Measurements from ENCODE around the gene GRIA1. TPM values are rescaled to one million over a fixed set of nuclear protein-coding genes. Genes with fewer than 3 reads are reported as not detected.

The GRIA1 gene
- total and polyA plus RNA-seq, 2 donors (not counting 1 experiment from before 2014, with no cell fraction given) = not detected

- WGBS (ENCODE audit: insufficient coverage) = 72% methylated on average over 2 of the region's 2 CpGs
- H3K9me3 Mint-ChIP-seq (ENCODE audit: insufficient read depth) = no peaks in the 10 kb centered on the region
- no peak for DNase-seq
Measured at GRCh38 chr5:153456354-153456753, 34.1 kb upstream of the GRIA1 start.

DNA sequence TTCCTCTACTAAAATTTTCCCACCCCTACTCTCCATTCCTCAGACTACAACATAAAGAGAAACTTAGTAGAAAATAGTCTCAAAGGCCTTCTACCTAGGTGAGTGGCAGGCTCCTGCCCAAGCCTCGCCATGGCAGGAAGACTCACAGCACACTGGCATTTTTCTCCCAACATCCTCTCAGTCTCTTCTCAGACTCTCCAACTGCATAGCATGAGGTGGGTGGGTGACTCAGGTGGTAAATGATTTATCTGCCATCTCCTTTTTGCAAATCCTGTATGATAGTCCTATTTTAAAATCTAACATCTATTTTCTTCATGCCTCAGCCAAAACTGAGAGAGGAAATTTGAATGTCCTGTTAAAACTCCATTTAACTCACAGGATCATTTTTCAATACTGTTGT lies 33.5 kb upstream of the GRIA1 start:
- Histone ChIP-seq H3K79me2 (ENCODE audit: control insufficient read depth, insufficient read depth, low read length) (no peaks in the 10 kb centered on the region), H3K4me1 (ENCODE audit: control insufficient read depth in 2 of 2, insufficient read depth in 2 of 2, low read length in 2 of 2) (no peaks in the 10 kb centered on the region), H3K4me3 (ENCODE audit: control extremely low read depth in 1 of 5, extremely low read depth in 1 of 5, insufficient read depth in 1 of 5, low read depth in 2 of 5, low read length in 4 of 5) (no peak overlapping the region), H3K9me3 (ENCODE audit: control extremely low read depth in 1 of 3, control insufficient read depth in 2 of 3, insufficient read depth in 1 of 3, low read length in 2 of 3) (no peaks in the 10 kb centered on the region), H3K9ac (ENCODE audit: low read length) (no peak overlapping the region), H3K27me3 (replicated peaks in 1 of 4; ENCODE audit: control extremely low read depth in 1 of 4, control insufficient read depth in 3 of 4, insufficient read depth in 4 of 4, low read length in 3 of 4) (no peaks in the 10 kb centered on the region), H3K4me2 (replicated peaks; ENCODE audit: low read depth, low read length, poor library complexity, severe bottlenecking) (no peak overlapping the region), H3K36me3 (replicated peaks in 1 of 2; ENCODE audit: control extremely low read depth in 1 of 2, control insufficient read depth in 1 of 2, extremely low read depth in 1 of 2, insufficient read depth in 2 of 2, low read length in 1 of 2) (no peaks in the 10 kb centered on the region), H2AFZ (ENCODE audit: insufficient read depth, low read depth, low read length, poor library complexity, severe bottlenecking) (no peak overlapping the region), H4K20me1 (ENCODE audit: control insufficient read depth, insufficient read depth, low read length, poor library complexity, severe bottlenecking) (no peaks in the 10 kb centered on the region), H3K27ac (ENCODE audit: low read length in 2 of 2) (no peak overlapping the region)
- Mint-ChIP-seq H3K27ac (no peak overlapping the region), H3K4me3 (no peak overlapping the region), H3K27me3 (no peaks in the 10 kb centered on the region), H3K4me1 (no peaks in the 10 kb centered on the region), H3K9me3 (ENCODE audit: insufficient read depth) (no peaks in the 10 kb centered on the region)
- TF ChIP-seq EZH2 (IDR thresholded peaks at IDR 0.05; ENCODE audit: borderline replicate concordance, insufficient read depth, low read depth, low read length, poor library complexity, severe bottlenecking) = no peak
- TF ChIP-seq, protein P1, sequence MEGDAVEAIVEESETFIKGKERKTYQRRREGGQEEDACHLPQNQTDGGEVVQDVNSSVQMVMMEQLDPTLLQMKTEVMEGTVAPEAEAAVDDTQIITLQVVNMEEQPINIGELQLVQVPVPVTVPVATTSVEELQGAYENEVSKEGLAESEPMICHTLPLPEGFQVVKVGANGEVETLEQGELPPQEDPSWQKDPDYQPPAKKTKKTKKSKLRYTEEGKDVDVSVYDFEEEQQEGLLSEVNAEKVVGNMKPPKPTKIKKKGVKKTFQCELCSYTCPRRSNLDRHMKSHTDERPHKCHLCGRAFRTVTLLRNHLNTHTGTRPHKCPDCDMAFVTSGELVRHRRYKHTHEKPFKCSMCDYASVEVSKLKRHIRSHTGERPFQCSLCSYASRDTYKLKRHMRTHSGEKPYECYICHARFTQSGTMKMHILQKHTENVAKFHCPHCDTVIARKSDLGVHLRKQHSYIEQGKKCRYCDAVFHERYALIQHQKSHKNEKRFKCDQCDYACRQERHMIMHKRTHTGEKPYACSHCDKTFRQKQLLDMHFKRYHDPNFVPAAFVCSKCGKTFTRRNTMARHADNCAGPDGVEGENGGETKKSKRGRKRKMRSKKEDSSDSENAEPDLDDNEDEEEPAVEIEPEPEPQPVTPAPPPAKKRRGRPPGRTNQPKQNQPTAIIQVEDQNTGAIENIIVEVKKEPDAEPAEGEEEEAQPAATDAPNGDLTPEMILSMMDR (IDR thresholded peaks at IDR 0.05) = no peak
- ChIA-PET CTCF (no interaction called here), POLR2A (no interaction called here)
- intact Hi-C loops (cut with micrococcal nuclease) = no loop called here
- DNase-seq (no peak), ATAC-seq (ENCODE audit: low read depth) (no peak)
- no CpG with 5 or more reads among the region's 1 CpG for WGBS (ENCODE audit: insufficient coverage)

More at GRCh38 chr5:153456354-153456753, 34.1 kb upstream of the GRIA1 start:
- ChIA-PET CTCF (no interaction called here), POLR2A (no interaction called here)
- Histone ChIP-seq H3K36me3 (replicated peaks in 1 of 2; ENCODE audit: control extremely low read depth in 1 of 2, control insufficient read depth in 1 of 2, extremely low read depth in 1 of 2, insufficient read depth in 2 of 2, low read length in 1 of 2) (no peaks in the 10 kb centered on the region), H3K4me2 (replicated peaks; ENCODE audit: low read depth, low read length, poor library complexity, severe bottlenecking) (no peak overlapping the region), H3K4me3 (ENCODE audit: control extremely low read depth in 1 of 5, extremely low read depth in 1 of 5, insufficient read depth in 1 of 5, low read depth in 2 of 5, low read length in 4 of 5) (no peak overlapping the region), H3K9ac (ENCODE audit: low read length) (no peak overlapping the region), H3K27ac (ENCODE audit: low read length in 2 of 2) (no peak overlapping the region), H2AFZ (ENCODE audit: insufficient read depth, low read depth, low read length, poor library complexity, severe bottlenecking) (no peak overlapping the region), H3K4me1 (ENCODE audit: control insufficient read depth in 2 of 2, insufficient read depth in 2 of 2, low read length in 2 of 2) (no peaks in the 10 kb centered on the region), H4K20me1 (ENCODE audit: control insufficient read depth, insufficient read depth, low read length, poor library complexity, severe bottlenecking) (no peaks in the 10 kb centered on the region), H3K27me3 (replicated peaks in 1 of 4; ENCODE audit: control extremely low read depth in 1 of 4, control insufficient read depth in 3 of 4, insufficient read depth in 4 of 4, low read length in 3 of 4) (no peaks in the 10 kb centered on the region), H3K79me2 (ENCODE audit: control insufficient read depth, insufficient read depth, low read length) (no peaks in the 10 kb centered on the region), H3K9me3 (ENCODE audit: control extremely low read depth in 1 of 3, control insufficient read depth in 2 of 3, insufficient read depth in 1 of 3, low read length in 2 of 3) (no peaks in the 10 kb centered on the region)
- ATAC-seq (ENCODE audit: low read depth) = no peak
- Mint-ChIP-seq H3K4me1 (no peaks in the 10 kb centered on the region), H3K27ac (no peak overlapping the region), H3K27me3 (no peaks in the 10 kb centered on the region), H3K4me3 (no peak overlapping the region)
- intact Hi-C loops (cut with micrococcal nuclease) = no loop called here
- no peak for TF ChIP-seq EZH2 (IDR thresholded peaks at IDR 0.05; ENCODE audit: borderline replicate concordance, insufficient read depth, low read depth, low read length, poor library complexity, severe bottlenecking)
- TF ChIP-seq, protein P1 (IDR thresholded peaks at IDR 0.05) = no peak

Data from B cell (primary cell).